ENCODE data around the gene FOCAD.

The FOCAD gene

GRCh38 chr9:20788526-20789451 is 104.7 kb downstream of the FOCAD start:
- H3K4me3 ChIP-seq (ENCODE audit: low read depth, low read length) = no peak overlapping the region

GRCh38 chr9:20790721-20791120 is 106.7 kb downstream of the FOCAD start:
- no peak overlapping the region for H3K4me3 ChIP-seq (ENCODE audit: low read depth, low read length)

GRCh38 chr9:20791682-20792081 is 107.6 kb downstream of the FOCAD start:
- H3K4me3 ChIP-seq (ENCODE audit: low read depth, low read length) = no peak overlapping the region

- no peak overlapping the region for H3K4me3 ChIP-seq (ENCODE audit: low read depth, low read length)
These were observed 120.6 kb downstream of the FOCAD start for GRCh38 chr9:20804489-20805250.

- no peak overlapping the region for H3K4me3 ChIP-seq (ENCODE audit: low read depth, low read length)
These were observed 121.7 kb downstream of the FOCAD start for GRCh38 chr9:20805766-20806165.

GRCh38 chr9:20808002-20808401 is 123.9 kb downstream of the FOCAD start:
- no peak overlapping the region for H3K4me3 ChIP-seq (ENCODE audit: low read depth, low read length)

GRCh38 chr9:20811872-20812271 is 127.8 kb downstream of the FOCAD start:
- no peak overlapping the region for H3K4me3 ChIP-seq (ENCODE audit: low read depth, low read length)

- no peak overlapping the region for H3K4me3 ChIP-seq (ENCODE audit: low read depth, low read length)
These were observed 132.1 kb downstream of the FOCAD start for GRCh38 chr9:20815923-20816703.

GRCh38 chr9:20823051-20823450 is 139.0 kb downstream of the FOCAD start:
- H3K4me3 ChIP-seq (ENCODE audit: low read depth, low read length) = no peak overlapping the region

GRCh38 chr9:20831028-20831427 is 147.0 kb downstream of the FOCAD start:
- no peak overlapping the region for H3K4me3 ChIP-seq (ENCODE audit: low read depth, low read length)

- H3K4me3 ChIP-seq (ENCODE audit: low read depth, low read length) = no peak overlapping the region
These were observed 148.7 kb downstream of the FOCAD start for GRCh38 chr9:20832775-20833174.

GRCh38 chr9:20835377-20836286 is 151.6 kb downstream of the FOCAD start:
- no peak overlapping the region for H3K4me3 ChIP-seq (ENCODE audit: low read depth, low read length)

GRCh38 chr9:20837166-20837565 is 153.1 kb downstream of the FOCAD start:
- H3K4me3 ChIP-seq (ENCODE audit: low read depth, low read length) = no peak overlapping the region

GRCh38 chr9:20838218-20838617 is 154.2 kb downstream of the FOCAD start:
- no peak overlapping the region for H3K4me3 ChIP-seq (ENCODE audit: low read depth, low read length)

- H3K4me3 ChIP-seq (ENCODE audit: low read depth, low read length) = no peak overlapping the region
These were observed 160.9 kb downstream of the FOCAD start for GRCh38 chr9:20844916-20845315.

GRCh38 chr9:20848490-20848889 is 164.4 kb downstream of the FOCAD start:
- H3K4me3 ChIP-seq (ENCODE audit: low read depth, low read length) = no peak overlapping the region

- no peak overlapping the region for H3K4me3 ChIP-seq (ENCODE audit: low read depth, low read length)
These were observed 169.8 kb downstream of the FOCAD start for GRCh38 chr9:20853866-20854265.

- H3K4me3 ChIP-seq (ENCODE audit: low read depth, low read length) = no peak overlapping the region
These were observed 170.4 kb downstream of the FOCAD start for GRCh38 chr9:20854444-20854843.

- no peak overlapping the region for H3K4me3 ChIP-seq (ENCODE audit: low read depth, low read length)
These were observed 179.9 kb downstream of the FOCAD start for GRCh38 chr9:20863945-20864344.

GRCh38 chr9:20865347-20865746 is 181.3 kb downstream of the FOCAD start:
- no peak overlapping the region for H3K4me3 ChIP-seq (ENCODE audit: low read depth, low read length)

Measured in iPS-11a (cell line).